GM21529 (cell line): ENCODE measurements around the gene MAP3K4.
"Not testable (repeated sequence)": the region's sequence is repeated elsewhere in the genome, so short reads cannot be mapped to it uniquely, and the experiment has no call there.

Experiments used
- ATAC-seq: cut with Tn5 transposase; IDR thresholded peaks from one replicate; pipeline ENCODE4 v1.9.1; 2021; ENCODE audit not compliant: unreplicated experiment

Gene MAP3K4

GRCh38 chr6:161115468-161115867 lies 123.9 kb downstream of the MAP3K4 start:
- ATAC-seq = no peak

DNA sequence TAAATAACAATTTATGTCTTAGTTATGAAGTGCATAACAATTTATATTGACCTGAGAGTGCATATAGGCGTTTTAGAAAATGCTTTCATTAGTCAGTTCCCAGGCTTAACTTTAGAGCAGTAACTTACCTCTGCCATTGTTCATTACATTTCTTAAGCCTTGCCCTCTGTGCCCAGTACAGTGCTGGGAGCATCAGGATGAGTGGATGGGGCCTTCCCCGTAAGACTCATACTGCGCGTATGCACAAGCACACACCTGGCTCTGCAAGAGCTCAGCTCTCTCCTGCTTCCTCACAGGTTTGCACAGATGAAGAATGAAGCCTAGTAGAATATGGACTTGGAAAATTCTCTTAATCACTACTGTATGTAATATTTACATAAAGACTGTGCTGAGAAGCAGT lies 125.0 kb downstream of the MAP3K4 start:
- ATAC-seq = no peak

DNA sequence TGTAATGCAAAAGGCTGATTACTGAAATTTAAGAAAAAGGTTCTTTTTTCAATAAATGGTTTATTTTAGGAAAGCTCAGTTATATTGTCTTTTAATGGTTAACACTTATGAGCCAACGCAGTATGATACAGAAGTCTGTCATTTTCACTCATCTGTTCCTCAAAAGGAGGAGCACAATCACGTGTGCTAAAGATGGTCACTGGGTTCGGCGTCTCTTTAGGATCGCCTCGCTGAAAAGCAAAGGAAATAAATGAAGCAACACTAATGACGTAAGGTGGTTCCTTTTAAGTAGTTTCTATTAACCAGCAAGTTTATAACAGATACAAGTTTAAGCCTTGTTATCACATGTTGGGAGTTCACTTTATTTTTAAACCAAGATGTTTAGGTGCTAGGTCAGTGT lies 125.7 kb downstream of the MAP3K4 start:
- no peak for ATAC-seq

GRCh38 chr6:161117942-161118341 lies 126.4 kb downstream of the MAP3K4 start:
- no peak for ATAC-seq

GRCh38 chr6:161123319-161123718 lies 131.8 kb downstream of the MAP3K4 start:
- not testable (repeated sequence) for ATAC-seq

- no peak for ATAC-seq
Observed at GRCh38 chr6:161125591-161125990, 134.0 kb downstream of the MAP3K4 start.

DNA sequence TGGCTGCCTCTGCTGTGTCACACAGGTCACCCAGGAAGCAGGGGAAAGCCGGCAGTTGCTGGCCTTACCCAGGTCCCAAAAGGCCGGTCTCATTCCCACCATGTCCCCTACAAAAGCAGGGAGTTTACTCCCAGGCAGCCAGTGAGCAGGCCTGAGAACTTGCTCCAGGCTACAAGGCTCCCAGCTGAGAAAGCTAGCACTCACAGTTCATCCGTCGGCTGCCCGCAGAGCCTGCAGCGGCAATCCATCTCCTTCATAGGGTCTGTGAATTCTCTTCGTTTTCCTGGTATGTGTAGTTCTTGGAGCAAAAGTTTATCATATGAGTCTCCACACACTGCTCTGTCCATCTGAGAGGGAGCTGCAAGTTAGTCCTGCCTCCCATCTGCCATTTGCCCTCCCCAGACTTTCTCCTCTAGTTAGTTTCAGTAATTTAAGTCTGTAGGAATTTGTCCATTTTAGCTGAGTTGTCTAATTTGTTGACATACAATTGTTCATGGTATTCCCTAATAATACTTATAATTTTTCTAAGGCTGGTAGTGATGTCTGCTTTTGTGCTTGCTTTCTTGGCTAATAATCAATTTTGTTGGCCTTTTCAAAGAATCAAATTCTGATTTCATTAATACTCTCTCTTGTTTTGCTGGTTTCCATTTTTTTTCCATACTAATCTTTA lies 135.6 kb downstream of the MAP3K4 start:
- ATAC-seq = no peak

DNA sequence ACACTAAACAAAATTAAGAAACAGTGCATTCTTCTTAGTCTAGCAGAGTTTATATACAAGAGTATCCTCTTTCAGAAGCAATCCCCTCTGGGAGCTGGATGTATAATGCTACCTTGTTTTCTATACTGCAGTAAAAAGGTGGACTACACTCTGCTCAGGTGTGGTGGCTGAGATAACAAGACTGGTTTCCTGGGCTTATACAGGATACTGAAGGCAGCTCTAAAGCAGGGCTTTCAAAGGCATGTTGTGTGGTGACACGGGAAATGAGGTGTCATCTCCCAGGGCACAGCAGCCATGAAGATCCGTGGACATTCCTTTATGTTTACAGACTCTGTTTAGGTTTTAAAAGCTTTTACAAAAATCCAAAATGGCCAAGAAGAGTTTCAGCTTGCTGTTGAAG lies 136.7 kb downstream of the MAP3K4 start:
- ATAC-seq = no peak

DNA sequence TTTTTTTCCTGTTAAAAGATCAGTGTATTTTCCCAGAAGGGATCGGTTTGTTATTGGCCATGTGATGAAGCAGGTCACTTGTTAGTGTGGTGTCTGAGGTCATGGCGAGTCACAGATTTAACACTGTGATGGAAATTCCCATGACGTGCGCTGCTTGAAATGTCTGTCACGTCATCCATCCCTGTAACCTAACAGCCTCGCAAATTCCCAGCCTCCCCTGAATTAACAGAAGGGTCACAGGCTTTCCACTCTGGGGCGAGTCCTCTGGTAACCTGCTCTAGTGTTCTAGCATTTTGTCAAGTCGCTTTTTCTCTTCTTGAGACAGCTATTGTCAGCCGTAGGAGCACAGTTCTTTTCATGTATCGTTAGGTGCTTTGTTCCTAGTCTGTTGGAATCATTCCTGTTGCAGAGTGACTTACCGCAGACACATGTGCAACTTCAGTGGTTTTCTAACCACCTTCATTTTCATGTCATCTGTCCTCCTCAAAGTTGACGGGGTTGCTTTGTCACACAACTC lies 137.2 kb downstream of the MAP3K4 start:
- no peak for ATAC-seq

DNA sequence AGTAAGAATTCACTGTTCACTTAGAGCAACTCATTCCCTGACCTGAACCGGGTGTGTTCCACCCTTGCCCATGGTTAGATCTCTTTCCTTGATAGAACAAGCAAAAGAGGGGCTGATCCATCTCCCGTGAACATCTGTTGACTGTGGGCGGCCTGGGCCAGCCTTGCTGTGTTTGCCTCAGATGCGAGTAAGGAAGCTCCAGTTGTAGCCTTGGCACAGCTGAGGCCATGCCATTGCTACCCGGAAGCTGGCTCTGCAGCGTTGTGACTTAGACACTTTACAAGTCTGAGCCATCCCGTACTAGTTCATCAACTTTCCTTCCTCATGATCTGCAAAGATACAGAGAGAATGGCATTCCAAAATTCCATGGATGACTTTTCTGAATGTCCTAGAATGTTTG lies 139.0 kb downstream of the MAP3K4 start:
- no peak for ATAC-seq

GRCh38 chr6:161130967-161131766 lies 139.6 kb downstream of the MAP3K4 start:
- ATAC-seq = no peak

GRCh38 chr6:161132384-161132783 lies 140.8 kb downstream of the MAP3K4 start:
- ATAC-seq = no peak

- ATAC-seq = no peak
Observed at GRCh38 chr6:161133963-161134362, 142.4 kb downstream of the MAP3K4 start.

DNA sequence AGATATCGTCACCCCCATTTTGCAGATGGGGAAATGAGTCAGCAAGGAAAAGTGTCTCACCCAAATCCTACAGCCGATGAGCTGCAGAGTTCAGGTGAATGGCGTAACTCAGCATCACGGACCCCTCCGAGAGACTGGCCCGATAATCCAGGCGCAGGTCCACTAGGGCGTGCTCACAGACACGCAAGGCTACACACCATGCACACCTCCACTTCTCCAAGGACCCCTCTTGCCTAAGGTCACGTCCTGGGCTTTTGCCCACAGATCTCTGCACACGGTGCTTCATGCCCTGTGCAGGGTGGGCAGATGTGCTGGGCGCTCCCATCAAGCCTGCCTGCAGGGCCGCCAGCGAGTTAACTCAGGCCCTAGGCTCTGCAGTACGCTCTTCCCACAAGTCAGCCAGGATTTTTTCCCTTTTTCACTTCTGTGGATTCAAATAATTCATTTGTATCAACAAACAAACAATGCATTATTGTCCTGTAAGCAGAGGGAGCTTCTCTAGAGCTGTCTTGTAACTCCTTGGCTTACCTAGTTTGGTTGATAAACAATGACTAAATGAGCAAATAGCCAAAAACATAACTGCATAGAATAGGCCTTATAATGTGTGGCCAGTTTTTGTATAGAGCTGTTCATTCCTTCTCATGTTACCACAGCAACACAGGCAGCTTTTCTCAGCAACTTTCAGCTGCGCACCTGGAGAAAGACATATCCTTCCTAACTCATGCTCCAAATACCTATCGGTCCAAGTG lies 143.2 kb downstream of the MAP3K4 start:
- ATAC-seq = no peak

GRCh38 chr6:161135695-161136591 lies 144.4 kb downstream of the MAP3K4 start:
- no peak for ATAC-seq

GRCh38 chr6:161136655-161137054 lies 145.1 kb downstream of the MAP3K4 start:
- ATAC-seq = no peak

- ATAC-seq = no peak
Observed at GRCh38 chr6:161137320-161137719, 145.8 kb downstream of the MAP3K4 start.

DNA sequence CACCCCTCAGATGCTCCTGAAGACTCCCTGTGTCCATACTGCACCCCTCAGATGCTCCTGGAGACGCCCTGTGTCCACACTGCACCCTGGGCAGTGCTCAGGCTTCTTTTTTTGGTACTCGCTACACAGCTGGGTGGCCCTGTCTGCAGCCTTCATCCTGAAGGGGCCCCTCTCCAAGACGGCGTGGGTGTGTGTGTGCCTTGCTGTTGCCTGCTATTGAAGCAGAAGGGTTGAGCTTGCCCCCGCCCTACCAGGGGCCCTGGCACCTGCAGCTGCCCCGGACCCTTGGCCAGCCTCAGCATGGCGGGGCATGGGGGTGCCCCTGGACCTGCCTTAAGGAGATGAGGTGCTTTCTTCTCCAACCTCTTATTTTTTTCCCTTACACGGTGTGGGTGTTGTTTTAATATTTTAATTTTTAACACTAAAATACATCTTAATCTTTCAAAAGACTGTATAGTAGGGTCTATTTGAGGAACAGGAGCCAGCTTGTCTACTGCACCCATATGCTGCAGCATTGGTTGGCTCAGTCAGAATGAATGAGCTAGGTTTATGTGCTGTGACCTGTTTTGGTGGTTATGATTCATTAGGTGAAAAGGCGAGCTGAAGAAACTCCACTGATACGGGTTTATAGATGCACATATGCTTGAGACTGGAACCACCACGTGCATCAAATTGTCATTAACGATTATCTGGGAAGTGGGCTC lies 146.4 kb downstream of the MAP3K4 start:
- no peak for ATAC-seq

GRCh38 chr6:161138543-161139303 lies 147.2 kb downstream of the MAP3K4 start:
- ATAC-seq = no peak
